HS-5 (cell line): Measurements from ENCODE around the gene SH3BP5L.

ENCODE experiments used
- DNase-seq: peaks from one replicate; pipeline ENCODE4 v3.0.0-alpha.2; 2012; ENCODE audit warnings: low read depth

The SH3BP5L gene

GRCh38 chr1:248825573-248825908, 174 bp downstream of the SH3BP5L start:
- no peak for DNase-seq

- DNase-seq = no peak
Observed at GRCh38 chr1:248825136-248825535, 579 bp downstream of the SH3BP5L start.

GRCh38 chr1:248824701-248825100, 1.0 kb downstream of the SH3BP5L start:
- DNase-seq = no peak

- DNase-seq = no peak
Observed at GRCh38 chr1:248824301-248824700, 1.4 kb downstream of the SH3BP5L start.

GRCh38 chr1:248823517-248824001, 2.2 kb downstream of the SH3BP5L start:
- peak; percentile 91 for DNase-seq

- DNase-seq = no peak
Observed at GRCh38 chr1:248822148-248823032, 3.3 kb downstream of the SH3BP5L start.

GRCh38 chr1:248821641-248822040, 4.1 kb downstream of the SH3BP5L start:
- no peak for DNase-seq

- DNase-seq = peak; percentile 93
Observed at GRCh38 chr1:248821101-248821500, 4.6 kb downstream of the SH3BP5L start.

GRCh38 chr1:248820041-248820585, 5.6 kb downstream of the SH3BP5L start:
- no peak for DNase-seq

- DNase-seq = no peak
Observed at GRCh38 chr1:248818505-248819374, 7.0 kb downstream of the SH3BP5L start.

GRCh38 chr1:248817065-248817464, 8.7 kb downstream of the SH3BP5L start:
- no peak for DNase-seq

GRCh38 chr1:248816042-248816851, 9.5 kb downstream of the SH3BP5L start:
- DNase-seq = no peak

- no peak for DNase-seq
Observed at GRCh38 chr1:248815407-248816034, 10.2 kb downstream of the SH3BP5L start.

GRCh38 chr1:248814351-248814750, 11.4 kb downstream of the SH3BP5L start:
- no peak for DNase-seq

GRCh38 chr1:248813546-248813945, 12.2 kb downstream of the SH3BP5L start:
- no peak for DNase-seq

GRCh38 chr1:248812736-248813425, 12.8 kb downstream of the SH3BP5L start:
- no peak for DNase-seq

GRCh38 chr1:248811514-248812490, 13.9 kb downstream of the SH3BP5L start:
- DNase-seq = no peak

- DNase-seq = no peak
Observed at GRCh38 chr1:248810727-248811513, 14.8 kb downstream of the SH3BP5L start.
